ENCODE measurements around the gene HCN1. TPM values are rescaled to one million over a fixed set of nuclear protein-coding genes. Genes with fewer than 3 reads are reported as not detected.
A peak's percentile ranks its signal among the peaks of the same experiment; 100 is the strongest.

HCN1 gene
- total and polyA plus RNA-seq, 7 donors, result under 0.01 to 0.71 (median 0.15) TPM; not detected in 1

GRCh38 chr5:45695804-45696156 lies 400 bp downstream of the HCN1 start:
- Histone ChIP-seq H3K4me1 (peaks cover 0 to 14% (median 12%) of the 10 kb centered on the region in 4 donors), H3K9me3 (no peaks in the 10 kb centered on the region), H3K4me3 (peak overlapping the region in 3 of 4 donors; percentile 33 to 46 (median 42)), H3K27me3 (peaks cover 16 to 68% (median 23%) of the 10 kb centered on the region in 3 donors), H3K36me3 (no peaks in the 10 kb centered on the region), H3K27ac (no peak overlapping the region)
- no peak for DNase-seq
- 4 to 6% methylated on average over 59 of the region's 59 CpGs for WGBS, 2 donors
- intact Hi-C loops (cut with DNase I), result no loop called here
- TF ChIP-seq CTCF (IDR thresholded peaks at IDR 0.05) (no peak), EP300 (IDR thresholded peaks at IDR 0.05) (no peak)

- H3K27me3 ChIP-seq, result peaks cover 16 to 73% (median 23%) of the 10 kb centered on the region in 3 donors
- H3K4me3 ChIP-seq, result peak overlapping the region in 3 of 4 donors; percentile 33 to 46 (median 42)
- intact Hi-C loops (cut with DNase I), result no loop called here
- WGBS, 2 donors, result 4% methylated on average over 51 of the region's 51 CpGs
- H3K36me3 ChIP-seq, result no peaks in the 10 kb centered on the region
- peaks cover 0 to 14% (median 12%) of the 10 kb centered on the region in 4 donors for H3K4me1 ChIP-seq
- TF ChIP-seq EP300 (IDR thresholded peaks at IDR 0.05) (no peak), POLR2A (IDR thresholded peaks at IDR 0.05) (no peak), CTCF (IDR thresholded peaks at IDR 0.05) (no peak), POLR2AphosphoS5 (IDR thresholded peaks at IDR 0.05) (no peak)
- DNase-seq, result peak; percentile 56
- H3K9me3 ChIP-seq, result no peaks in the 10 kb centered on the region
- H3K27ac ChIP-seq, result no peak overlapping the region
Observed at GRCh38 chr5:45694971-45695803, 993 bp downstream of the HCN1 start.

GRCh38 chr5:45694255-45694814 lies 1.8 kb downstream of the HCN1 start:
- no peaks in the 10 kb centered on the region for H3K9me3 ChIP-seq
- TF ChIP-seq EP300 (IDR thresholded peaks at IDR 0.05), result no peak
- TF ChIP-seq CTCF (IDR thresholded peaks at IDR 0.05), result no peak
- TF ChIP-seq POLR2AphosphoS5 (IDR thresholded peaks at IDR 0.05), result no peak
- TF ChIP-seq POLR2A (IDR thresholded peaks at IDR 0.05), result no peak
- no peak for DNase-seq
- WGBS, 2 donors, result 25 to 33% methylated on average over 14 of the region's 14 CpGs
- intact Hi-C loops (cut with DNase I), result no loop called here
- H3K4me3 ChIP-seq, result no peak overlapping the region
- H3K27ac ChIP-seq, result no peak overlapping the region
- peaks cover 16 to 82% (median 23%) of the 10 kb centered on the region in 3 donors for H3K27me3 ChIP-seq
- H3K36me3 ChIP-seq, result no peaks in the 10 kb centered on the region
- H3K4me1 ChIP-seq, result peaks cover 0 to 14% (median 12%) of the 10 kb centered on the region in 4 donors

- Histone ChIP-seq H3K4me1 (peaks cover 0 to 14% (median 12%) of the 10 kb centered on the region in 4 donors), H3K4me3 (no peak overlapping the region), H3K36me3 (no peaks in the 10 kb centered on the region), H3K27me3 (peaks cover 16 to 89% (median 23%) of the 10 kb centered on the region in 3 donors), H3K27ac (no peak overlapping the region), H3K9me3 (no peaks in the 10 kb centered on the region)
- no peak for TF ChIP-seq CTCF (IDR thresholded peaks at IDR 0.05)
- no peak for TF ChIP-seq POLR2AphosphoS5 (IDR thresholded peaks at IDR 0.05)
- no peak for TF ChIP-seq POLR2A (IDR thresholded peaks at IDR 0.05)
- no peak for TF ChIP-seq EP300 (IDR thresholded peaks at IDR 0.05)
- WGBS, 2 donors, result 69 to 72% methylated on average over 3 of the region's 3 CpGs
- intact Hi-C loops (cut with DNase I), result no loop called here
- DNase-seq, result no peak
Observed at GRCh38 chr5:45692481-45692880, 3.7 kb downstream of the HCN1 start.

Data from sigmoid colon (tissue), 7 donors.